H1 (cell line): ENCODE data around the gene RELA. TPM values are rescaled to one million over a fixed set of nuclear protein-coding genes. Genes with fewer than 3 reads are reported as not detected.

ENCODE experiments used
- ATF3 ChIP-seq: IDR thresholded peaks from 2 replicates; pipeline ENCODE4 v1.6.1; 2011; ENCODE audit warnings: low read depth, mild to moderate bottlenecking, low read length; ENCODE audit not compliant: insufficient read depth
- CBX5 ChIP-seq: fragments of 300-800, 300-1000 bp; sonication (generic); IDR thresholded peaks from 2 replicates; pipeline ENCODE4 v1.7.1; 2016; ENCODE audit warnings: antibody characterized with exemption, low read length, low read depth
- CEBPB ChIP-seq: IDR thresholded peaks from 2 replicates; pipeline ENCODE4 v1.6.1; 2012; ENCODE audit warnings: low read depth, low read length
- CHD2 ChIP-seq: IDR thresholded peaks from 2 replicates; pipeline ENCODE4 v1.6.1; 2012; ENCODE audit warnings: low read length, improper control_type of control experiment
- CTBP2 ChIP-seq: IDR thresholded peaks from 2 replicates; pipeline ENCODE4 v1.7.0; 2011; ENCODE audit warnings: borderline replicate concordance, mild to moderate bottlenecking, moderate library complexity, mixed read lengths, low read length; ENCODE audit not compliant: insufficient read depth, insufficient read length
- CTCF ChIP-seq, 3 experiments: IDR thresholded peaks; 1 replicate in 2 of 3; 2 replicates in 1 of 3; pipeline versions ENCODE4 v1.5.1 to v1.6.1; 2011; ENCODE audit warnings: low read length in 3 of 3, mild to moderate bottlenecking in 3 of 3, inconsistent platforms in 2 of 3, low read depth in 1 of 3, moderate library complexity in 1 of 3; ENCODE audit not compliant: insufficient read depth in 1 of 3; ENCODE audit errors: control extremely low read depth in 1 of 3
- GTF2F1 ChIP-seq: IDR thresholded peaks from 2 replicates; pipeline ENCODE4 v1.6.1; 2012; ENCODE audit warnings: low read depth, low read length, improper control_type of control experiment, borderline replicate concordance
- HDAC6 ChIP-seq: IDR thresholded peaks from one replicate; pipeline ENCODE4 v1.7.1; 2012; ENCODE audit warnings: low read depth, mild to moderate bottlenecking, inconsistent platforms, low read length, moderate library complexity
- KDM5A ChIP-seq: fragments of 200-600 bp; IDR thresholded peaks from 2 replicates; pipeline ENCODE4 v1.7.1; 2012; ENCODE audit warnings: mild to moderate bottlenecking, low read length, inconsistent platforms, mixed read lengths
- NANOG ChIP-seq: IDR thresholded peaks from 2 replicates; pipeline ENCODE4 v1.6.1; 2011; ENCODE audit warnings: low read length, low read depth, mild to moderate bottlenecking, inconsistent platforms; ENCODE audit not compliant: insufficient read depth, poor library complexity, severe bottlenecking
- NRF1 ChIP-seq: IDR thresholded peaks from 2 replicates; pipeline ENCODE4 v1.6.1; 2011; ENCODE audit warnings: mild to moderate bottlenecking, low read depth, low read length, improper control_type of control experiment
- POLR2A ChIP-seq, 2 experiments: IDR thresholded peaks; 1 replicate in 1 of 2; 2 replicates in 1 of 2; pipeline ENCODE4 v1.6.1; 2011; ENCODE audit warnings: low read depth in 2 of 2, low read length in 2 of 2, mild to moderate bottlenecking in 2 of 2; ENCODE audit errors: control extremely low read depth in 1 of 2
- RNF2 ChIP-seq: fragments of 200-900, 300-1000 bp; sonication (generic); IDR thresholded peaks from 2 replicates; pipeline ENCODE4 v1.7.1; 2016; ENCODE audit warnings: borderline replicate concordance, low read depth, mild to moderate bottlenecking, antibody characterized with exemption, low read length; ENCODE audit not compliant: poor library complexity, severe bottlenecking; ENCODE audit errors: missing control alignments
- SAP30 ChIP-seq: fragments of 300-600 bp; sonication (generic); IDR thresholded peaks from 2 replicates; pipeline ENCODE4 v1.7.1; 2012; ENCODE audit warnings: low read length, moderate library complexity, mild to moderate bottlenecking, inconsistent platforms; ENCODE audit not compliant: insufficient read depth, insufficient replicate concordance
- SIN3A ChIP-seq, 2 experiments: IDR thresholded peaks in 1 of 2; conservative IDR thresholded peaks in 1 of 2; 2 replicates each; pipeline ENCODE4 v1.6.1; 2011 to 2012; ENCODE audit warnings: low read length in 2 of 2, improper control_type of control experiment in 1 of 2, low read depth in 1 of 2, mild to moderate bottlenecking in 1 of 2
- SIRT6 ChIP-seq: IDR thresholded peaks from one replicate; pipeline ENCODE4 v1.7.1; 2012; ENCODE audit warnings: low read length, inconsistent platforms
- SP1 ChIP-seq: IDR thresholded peaks from 2 replicates; pipeline ENCODE4 v1.6.1; 2011; ENCODE audit warnings: low read depth, low read length
- TAF7 ChIP-seq: optimal IDR thresholded peaks from 2 replicates; pipeline ENCODE3; 2011; ENCODE audit warnings: low read depth, mild to moderate bottlenecking, inconsistent platforms, low read length, moderate library complexity, borderline replicate concordance
- YY1 ChIP-seq: IDR thresholded peaks from 2 replicates; pipeline ENCODE4 v1.6.1; 2011; ENCODE audit warnings: low read depth, mild to moderate bottlenecking, low read length
- polyA plus RNA-seq, 7 experiments: library from polyadenylated mRNA; depleted of rRNA in 3 of 7; stranded (reverse) in 5 of 7; unstranded in 2 of 7; fragments of >200 nt in 5 of 7; fragments of 200-250 nt in 2 of 7; gene quantifications; 1 replicate in 5 of 7; 2 replicates in 1 of 7; 4 replicates in 1 of 7; pipeline versions ENCODE4 v1.2.1 to v1.2.3, GENCODE V29; 2011 to 2013; ENCODE audit warnings: missing spikeins in 2 of 7, mixed read lengths in 2 of 7
- total RNA-seq: library from RNA; stranded (reverse); fragmentation: NEBNext Ultra II Directional; extraction: Animal tissue kit (Norgen Biotek cat#: 25700); gene quantifications from 2 replicates; pipeline ENCODE4 v1.2.1, GENCODE V29; 2021

RELA gene
- total and polyA plus RNA-seq, 2 of the 8 experiments (the other 6 are each of a cell fraction or from before 2014, with no cell fraction given), result 21.9 to 27.5 TPM

GRCh38 chr11:65711785-65712632 lies 49.3 kb upstream of the RELA start, which contains the start of gene KAT5 (continued):
- TF ChIP-seq NANOG (peak; percentile 55), CEBPB (peak; percentile 31; the same call in 1 of the 2 replicates), TAF7 (peak; percentile 58), CBX5 (no peak), SP1 (0 out of 2 replicates have a peak, but pooled peaks have one; percentile 41), KDM5A (peak; percentile 77), YY1 (peak; percentile 94), CTCF (IDR thresholded peaks at IDR 0.05; ENCODE audit: control extremely low read depth in 1 of 3, insufficient read depth in 1 of 3, low read depth in 1 of 3, low read length in 3 of 3) (peak; percentile 95 to 96 (median 95)), ATF3 (peak; percentile 100), POLR2A (IDR thresholded peaks at IDR 0.05; ENCODE audit: control extremely low read depth in 1 of 2, low read depth in 2 of 2, low read length in 2 of 2) (peak; percentile 86 to 88), HDAC6 (no peak), SAP30 (peak; percentile 79), SIRT6 (no peak), CHD2 (peak; percentile 51; the same call in 1 of the 2 replicates), GTF2F1 (peak; percentile 63; the same call in 1 of the 2 replicates), NRF1 (no peak), SIN3A (conservative IDR thresholded peaks at IDR 0.05 in 1 of 2, IDR thresholded peaks at IDR 0.05 in 1 of 2; ENCODE audit: low read depth in 1 of 2, low read length in 2 of 2) (peak; percentile 89 to 97; a peak in 3 of 4 replicates), CTBP2 (no peak), RNF2 (no peak)
